ENCODE results near the gene PAPPA. TPM values are rescaled to one million over a fixed set of nuclear protein-coding genes. Genes with fewer than 3 reads are reported as not detected.

PAPPA gene
- total and polyA plus RNA-seq, 9 of the 15 experiments (the other 6 are each of a cell fraction or from before 2014, with no cell fraction given), result 0.06 to 0.18 (median 0.11) TPM

DNA sequence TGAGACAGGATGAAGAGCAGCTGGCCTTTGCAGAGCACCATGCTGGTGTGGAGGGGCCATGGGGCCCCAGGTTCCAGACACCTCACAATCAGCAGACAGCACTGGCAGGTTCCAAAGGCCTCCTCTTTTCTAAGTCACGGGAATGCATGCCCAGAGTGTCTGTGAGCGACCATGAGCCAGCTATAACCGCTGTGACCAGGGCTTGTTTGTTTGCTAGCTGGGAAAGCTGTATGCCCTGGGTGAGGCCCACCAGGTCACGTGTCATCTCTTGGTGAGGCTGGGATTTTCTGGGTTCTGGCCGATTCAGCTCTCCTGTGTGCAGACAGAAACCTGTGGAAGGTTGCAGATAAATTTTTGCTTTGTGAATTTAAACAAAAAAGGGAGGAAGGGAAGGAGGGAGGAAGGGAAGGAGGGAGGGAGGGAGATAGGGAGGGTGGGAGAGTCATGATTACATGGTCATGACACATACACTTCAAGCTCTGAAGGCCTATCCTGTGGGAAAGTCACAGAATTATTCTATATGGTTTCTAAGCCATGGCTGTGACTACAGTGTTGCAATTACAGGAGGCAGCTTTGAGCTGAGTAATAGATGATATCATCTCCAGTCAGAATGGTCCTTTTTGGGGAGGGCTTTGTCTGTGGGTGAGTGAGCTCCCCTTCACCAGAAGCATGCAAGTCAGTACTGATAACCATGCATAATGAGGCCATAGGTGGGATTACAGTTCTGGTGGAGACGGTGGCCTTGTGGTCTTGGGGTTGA is 37.2 kb downstream of the PAPPA start:
- no peak for ATAC-seq
- no peaks in the 10 kb centered on the region for H3K9me3 ChIP-seq (replicated peaks; ENCODE audit: control insufficient read depth, insufficient read depth, low read depth, low read length)
- H3K4me2 ChIP-seq (ENCODE audit: insufficient read depth, low read length), result no peak overlapping the region
- ChIA-PET CTCF (ENCODE audit: low intra/inter-chr PET ratio) (no interaction called here), POLR2A (interaction anchor here (0.9 kb wide), 1 partner anchor 14 kb away, joined by 3 read pairs; no protein-coding TSS in a partner anchor)
- no peak overlapping the region for H2AFZ ChIP-seq (ENCODE audit: low read depth, low read length)
- no peaks in the 10 kb centered on the region for H3K79me2 ChIP-seq (ENCODE audit: control insufficient read depth, insufficient read depth, low read length)
- BruUV-seq (replicated peaks), result no TSS peak
- in situ Hi-C loops (cut with MboI) (no loop called here), intact Hi-C loops (cut with micrococcal nuclease) (no loop called here)
- no peaks in the 10 kb centered on the region for H3K36me3 ChIP-seq (ENCODE audit: control insufficient read depth, insufficient read depth, low read length)
- DNase-seq (ENCODE audit: extremely low read depth in 1 of 4, low spot score in 3 of 4), result no peak
- H3K9ac ChIP-seq (ENCODE audit: insufficient read depth in 1 of 2, low read depth in 2 of 2, low read length in 2 of 2), result no peak overlapping the region
- peaks cover 0 to 10% of the 10 kb centered on the region in 2 experiments; a peak in 2 of 5 replicates for H3K27me3 ChIP-seq (ENCODE audit: control insufficient read depth in 2 of 2, insufficient read depth in 2 of 2, low read length in 2 of 2)
- H4K20me1 ChIP-seq (replicated peaks; ENCODE audit: control insufficient read depth, insufficient read depth, low read length), result no peaks in the 10 kb centered on the region
- H3K27ac ChIP-seq (ENCODE audit: extremely low read depth, low read depth, low read length), result no peak overlapping the region
- no peak for FAIRE-seq
- H3K4me3 ChIP-seq, result no peak overlapping the region
- no peaks in the 10 kb centered on the region; a peak in 1 of 5 replicates for H3K4me1 ChIP-seq (replicated peaks in 1 of 2; ENCODE audit: control insufficient read depth in 2 of 2, insufficient read depth in 2 of 2, low read length in 2 of 2)
- no peaks in the 10 kb centered on the region for H3K9me1 ChIP-seq (ENCODE audit: control insufficient read depth, insufficient read depth, low read length)
- 1% methylated on average over 6 of the region's 6 CpGs for WGBS (ENCODE audit: insufficient coverage, low coverage, missing lambda C conversion rate)
- no peak for TF ChIP-seq CEBPG (CRISPR knock-in tag; IDR thresholded peaks at IDR 0.05)
- peak; percentile 59 to 68 for TF ChIP-seq CEBPG (tag; conservative IDR thresholded peaks at IDR 0.05 in 1 of 2, IDR thresholded peaks at IDR 0.05 in 1 of 2)
- TF ChIP-seq ARID1B (IDR thresholded peaks at IDR 0.05), result peak; percentile 11; the same call in 1 of the 2 replicates
- TF ChIP-seq JUN (IDR thresholded peaks at IDR 0.05; ENCODE audit: borderline replicate concordance, low read depth, low read length), result peak; percentile 75; the same call in 1 of the 2 replicates
- TF ChIP-seq JUN (CRISPR knock-in tag; IDR thresholded peaks at IDR 0.05; ENCODE audit: borderline replicate concordance), result no peak
- TF ChIP-seq USF2 (CRISPR knock-in tag; IDR thresholded peaks at IDR 0.05), result peak; percentile 26; the same call in 1 of the 2 replicates
- TF ChIP-seq FOSL1 (tag; conservative IDR thresholded peaks at IDR 0.05), result peak; percentile 71
- TF ChIP-seq RAD51 (IDR thresholded peaks at IDR 0.05; ENCODE audit: borderline replicate concordance, low read depth), result peak; percentile 45; the same call in 1 of the 2 replicates
- no peak for TF ChIP-seq IRF2 (CRISPR knock-in tag; IDR thresholded peaks at IDR 0.05)
- TF ChIP-seq MYNN (IDR thresholded peaks at IDR 0.05), result no peak
- TF ChIP-seq MYNN (CRISPR knock-in tag; IDR thresholded peaks at IDR 0.05), result no peak
- TF ChIP-seq, protein P1, sequence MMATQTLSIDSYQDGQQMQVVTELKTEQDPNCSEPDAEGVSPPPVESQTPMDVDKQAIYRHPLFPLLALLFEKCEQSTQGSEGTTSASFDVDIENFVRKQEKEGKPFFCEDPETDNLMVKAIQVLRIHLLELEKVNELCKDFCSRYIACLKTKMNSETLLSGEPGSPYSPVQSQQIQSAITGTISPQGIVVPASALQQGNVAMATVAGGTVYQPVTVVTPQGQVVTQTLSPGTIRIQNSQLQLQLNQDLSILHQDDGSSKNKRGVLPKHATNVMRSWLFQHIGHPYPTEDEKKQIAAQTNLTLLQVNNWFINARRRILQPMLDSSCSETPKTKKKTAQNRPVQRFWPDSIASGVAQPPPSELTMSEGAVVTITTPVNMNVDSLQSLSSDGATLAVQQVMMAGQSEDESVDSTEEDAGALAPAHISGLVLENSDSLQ (IDR thresholded peaks at IDR 0.05), result no peak
- TF ChIP-seq ATF3 (IDR thresholded peaks at IDR 0.05), result peak; percentile 72
- TF ChIP-seq ATF3 (CRISPR knock-in tag; conservative IDR thresholded peaks at IDR 0.05), result no peak
- TF ChIP-seq, protein P2, sequence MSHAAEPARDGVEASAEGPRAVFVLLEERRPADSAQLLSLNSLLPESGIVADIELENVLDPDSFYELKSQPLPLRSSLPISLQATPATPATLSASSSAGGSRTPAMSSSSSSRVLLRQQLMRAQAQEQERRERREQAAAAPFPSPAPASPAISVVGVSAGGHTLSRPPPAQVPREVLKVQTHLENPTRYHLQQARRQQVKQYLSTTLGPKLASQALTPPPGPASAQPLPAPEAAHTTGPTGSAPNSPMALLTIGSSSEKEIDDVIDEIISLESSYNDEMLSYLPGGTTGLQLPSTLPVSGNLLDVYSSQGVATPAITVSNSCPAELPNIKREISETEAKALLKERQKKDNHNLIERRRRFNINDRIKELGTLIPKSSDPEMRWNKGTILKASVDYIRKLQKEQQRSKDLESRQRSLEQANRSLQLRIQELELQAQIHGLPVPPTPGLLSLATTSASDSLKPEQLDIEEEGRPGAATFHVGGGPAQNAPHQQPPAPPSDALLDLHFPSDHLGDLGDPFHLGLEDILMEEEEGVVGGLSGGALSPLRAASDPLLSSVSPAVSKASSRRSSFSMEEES (CRISPR knock-in tag; IDR thresholded peaks at IDR 0.05), result peak; percentile 60
- peak; percentile 55; the same call in 1 of the 2 replicates for TF ChIP-seq CEBPB (tag; IDR thresholded peaks at IDR 0.05)
- TF ChIP-seq ATF7 (IDR thresholded peaks at IDR 0.05), result peak; percentile 43; the same call in 1 of the 2 replicates
